Fibroblast of lung (primary cell): Measurements from ENCODE around the gene PCDHB15.

Source experiments
- EZH2 ChIP-seq: IDR thresholded peaks from 2 replicates; pipeline ENCODE4 v1.5.1; 2012; ENCODE audit warnings: low read length, control low read depth, mild to moderate bottlenecking; ENCODE audit errors: missing control alignments
- TF ChIP-seq, protein P1 (sequence below), 2 donors: IDR thresholded peaks in 1 of 2; conservative IDR thresholded peaks in 1 of 2; 1 replicate in 1 of 2; 2 replicates in 1 of 2; pipeline ENCODE4 v1.5.1; 2011 to 2012; ENCODE audit warnings: low read length in 2 of 2, control low read depth in 1 of 2, inconsistent platforms in 1 of 2, low read depth in 1 of 2, mild to moderate bottlenecking in 1 of 2

DNA sequence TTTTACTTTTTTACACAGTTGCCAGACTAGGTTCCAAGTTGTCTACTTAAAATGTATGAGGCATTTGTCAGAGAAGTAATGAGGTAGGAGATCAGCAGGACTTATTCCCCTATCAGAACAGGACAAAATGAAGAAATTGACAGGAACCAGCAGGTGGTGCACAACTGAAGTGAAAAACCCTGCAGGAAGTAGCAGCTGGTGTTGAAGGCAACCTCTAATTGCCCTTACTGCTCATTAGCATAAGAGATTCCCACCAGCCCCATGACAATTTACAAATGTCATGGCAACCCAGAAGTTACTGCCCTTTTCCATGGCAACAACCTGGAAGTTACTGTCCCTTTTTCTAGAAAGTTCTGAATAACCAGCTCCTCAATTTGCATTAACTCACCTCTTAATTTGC, 5.4 kb downstream of the PCDHB15 start:
- TF ChIP-seq, protein P1, sequence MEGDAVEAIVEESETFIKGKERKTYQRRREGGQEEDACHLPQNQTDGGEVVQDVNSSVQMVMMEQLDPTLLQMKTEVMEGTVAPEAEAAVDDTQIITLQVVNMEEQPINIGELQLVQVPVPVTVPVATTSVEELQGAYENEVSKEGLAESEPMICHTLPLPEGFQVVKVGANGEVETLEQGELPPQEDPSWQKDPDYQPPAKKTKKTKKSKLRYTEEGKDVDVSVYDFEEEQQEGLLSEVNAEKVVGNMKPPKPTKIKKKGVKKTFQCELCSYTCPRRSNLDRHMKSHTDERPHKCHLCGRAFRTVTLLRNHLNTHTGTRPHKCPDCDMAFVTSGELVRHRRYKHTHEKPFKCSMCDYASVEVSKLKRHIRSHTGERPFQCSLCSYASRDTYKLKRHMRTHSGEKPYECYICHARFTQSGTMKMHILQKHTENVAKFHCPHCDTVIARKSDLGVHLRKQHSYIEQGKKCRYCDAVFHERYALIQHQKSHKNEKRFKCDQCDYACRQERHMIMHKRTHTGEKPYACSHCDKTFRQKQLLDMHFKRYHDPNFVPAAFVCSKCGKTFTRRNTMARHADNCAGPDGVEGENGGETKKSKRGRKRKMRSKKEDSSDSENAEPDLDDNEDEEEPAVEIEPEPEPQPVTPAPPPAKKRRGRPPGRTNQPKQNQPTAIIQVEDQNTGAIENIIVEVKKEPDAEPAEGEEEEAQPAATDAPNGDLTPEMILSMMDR (conservative IDR thresholded peaks at IDR 0.05 in 1 of 2, IDR thresholded peaks at IDR 0.05 in 1 of 2; ENCODE audit: low read depth in 1 of 2, low read length in 2 of 2), result no peak
- no peak for TF ChIP-seq EZH2
